Measurements from ENCODE around the gene TSPAN9.

Gene TSPAN9

GRCh38 chr12:3295225-3295624, 218.0 kb downstream of the TSPAN9 start:
- H3K27me3 Mint-ChIP-seq (ENCODE audit: low read depth): peaks cover 18% of the 10 kb centered on the region
- no peaks in the 10 kb centered on the region for H3K36me3 Mint-ChIP-seq (ENCODE audit: low read depth)
- no peaks in the 10 kb centered on the region for H3K9me3 Mint-ChIP-seq

GRCh38 chr12:3295646-3296408, 218.6 kb downstream of the TSPAN9 start:
- no peaks in the 10 kb centered on the region for H3K36me3 Mint-ChIP-seq (ENCODE audit: low read depth)
- H3K27me3 Mint-ChIP-seq (ENCODE audit: low read depth): peaks cover 21% of the 10 kb centered on the region
- TF ChIP-seq CTCF (IDR thresholded peaks at IDR 0.05; ENCODE audit: unreplicated experiment in 3 of 3): no peak
- peaks cover 24% of the 10 kb centered on the region for H3K4me1 Mint-ChIP-seq
- no peak overlapping the region for H3K27ac Mint-ChIP-seq
- no peak overlapping the region for H3K4me3 Mint-ChIP-seq
- no peaks in the 10 kb centered on the region for H3K9me3 Mint-ChIP-seq

More at GRCh38 chr12:3295225-3295624, 218.0 kb downstream of the TSPAN9 start:
- no peak for TF ChIP-seq CTCF (IDR thresholded peaks at IDR 0.05; ENCODE audit: unreplicated experiment in 3 of 3)
- peaks cover 18% of the 10 kb centered on the region for H3K4me1 Mint-ChIP-seq
- no peak overlapping the region for H3K4me3 Mint-ChIP-seq
- no peak overlapping the region for H3K27ac Mint-ChIP-seq

GRCh38 chr12:3296409-3296701, 219.2 kb downstream of the TSPAN9 start:
- no peak for TF ChIP-seq CTCF (IDR thresholded peaks at IDR 0.05; ENCODE audit: unreplicated experiment in 3 of 3)
- H3K27ac Mint-ChIP-seq: no peak overlapping the region
- no peak overlapping the region for H3K4me3 Mint-ChIP-seq
- no peaks in the 10 kb centered on the region for H3K36me3 Mint-ChIP-seq (ENCODE audit: low read depth)
- peaks cover 24% of the 10 kb centered on the region for H3K4me1 Mint-ChIP-seq
- H3K27me3 Mint-ChIP-seq (ENCODE audit: low read depth): peaks cover 23% of the 10 kb centered on the region
- H3K9me3 Mint-ChIP-seq: no peaks in the 10 kb centered on the region

- Mint-ChIP-seq H3K27me3 (ENCODE audit: low read depth) (peaks cover 38% of the 10 kb centered on the region), H3K27ac (no peak overlapping the region), H3K4me3 (no peak overlapping the region), H3K4me1 (peaks cover 29% of the 10 kb centered on the region), H3K36me3 (ENCODE audit: low read depth) (no peaks in the 10 kb centered on the region), H3K9me3 (no peaks in the 10 kb centered on the region)
- TF ChIP-seq CTCF (IDR thresholded peaks at IDR 0.05; ENCODE audit: unreplicated experiment in 3 of 3): no peak
These were observed 221.4 kb downstream of the TSPAN9 start for GRCh38 chr12:3298603-3299002.

- H3K4me1 Mint-ChIP-seq: peaks cover 32% of the 10 kb centered on the region
These were observed 223.0 kb downstream of the TSPAN9 start for GRCh38 chr12:3299929-3300832.

More at GRCh38 chr12:3299929-3300832, 223.0 kb downstream of the TSPAN9 start:
- peak; percentile 83 to 95 (median 91) for TF ChIP-seq CTCF (IDR thresholded peaks at IDR 0.05; ENCODE audit: unreplicated experiment in 3 of 3)
- Mint-ChIP-seq H3K27me3 (ENCODE audit: low read depth) (peaks cover 44% of the 10 kb centered on the region), H3K9me3 (no peaks in the 10 kb centered on the region), H3K27ac (peak overlapping the region in 1 of 3 experiments; percentile 5), H3K4me3 (peak overlapping the region in 2 of 3 experiments; percentile 45 to 51), H3K36me3 (ENCODE audit: low read depth) (no peaks in the 10 kb centered on the region)
